HUDEP-2 (cell line): ENCODE results near the gene CEBPG.

Source experiments
- DNase-seq, 76 experiments: peaks; one replicate each; lab custom pipeline; 2025; ENCODE audit not compliant: unreplicated experiment in 76 of 76; lab: John Stamatoyannopoulos, UW

The CEBPG gene

DNA sequence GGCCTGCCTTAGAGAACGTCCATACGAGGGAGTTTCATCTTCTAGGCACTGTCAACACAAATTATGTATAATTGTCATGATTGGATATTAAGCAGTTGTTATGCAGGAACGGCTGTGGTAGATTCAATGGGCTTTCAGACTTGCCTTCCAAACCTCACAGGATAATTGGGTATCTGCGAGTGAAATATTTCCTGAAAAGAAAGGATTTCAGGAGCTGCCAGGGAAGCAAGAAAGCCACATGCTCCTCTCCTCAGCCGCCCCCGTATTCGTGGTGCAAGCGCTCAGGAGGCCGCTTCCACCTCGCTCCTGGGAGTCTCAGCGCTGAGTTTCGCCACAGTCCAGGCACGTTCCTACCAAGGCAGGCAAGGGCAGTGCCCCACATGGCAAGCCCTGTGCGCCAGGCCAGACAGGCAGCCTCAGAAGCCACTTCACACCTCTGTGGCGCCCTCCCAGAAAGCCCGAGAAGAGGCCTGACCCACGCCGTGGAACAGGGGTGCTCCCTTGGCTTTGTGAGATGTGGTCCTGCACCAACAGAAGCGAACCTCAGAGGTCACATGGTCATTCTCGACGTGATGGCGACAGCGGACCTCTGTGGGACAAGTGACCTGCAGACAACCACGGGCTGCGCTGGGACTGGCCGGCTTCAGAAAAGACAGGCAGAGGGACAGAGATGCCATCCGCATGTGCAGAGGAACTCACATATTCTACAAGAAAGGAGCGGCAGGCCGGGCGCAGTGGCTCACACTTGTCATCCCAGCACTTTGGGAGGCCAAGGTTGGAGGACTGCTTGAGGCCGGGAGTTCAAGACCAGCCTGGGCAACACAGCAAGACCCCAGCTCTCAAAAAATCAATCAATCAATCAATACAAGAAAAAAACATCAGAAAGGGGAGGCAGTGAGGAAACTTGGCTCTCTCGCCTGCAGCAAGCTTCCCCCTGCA, 41.4 kb downstream of the CEBPG start:
- no peak for DNase-seq

DNA sequence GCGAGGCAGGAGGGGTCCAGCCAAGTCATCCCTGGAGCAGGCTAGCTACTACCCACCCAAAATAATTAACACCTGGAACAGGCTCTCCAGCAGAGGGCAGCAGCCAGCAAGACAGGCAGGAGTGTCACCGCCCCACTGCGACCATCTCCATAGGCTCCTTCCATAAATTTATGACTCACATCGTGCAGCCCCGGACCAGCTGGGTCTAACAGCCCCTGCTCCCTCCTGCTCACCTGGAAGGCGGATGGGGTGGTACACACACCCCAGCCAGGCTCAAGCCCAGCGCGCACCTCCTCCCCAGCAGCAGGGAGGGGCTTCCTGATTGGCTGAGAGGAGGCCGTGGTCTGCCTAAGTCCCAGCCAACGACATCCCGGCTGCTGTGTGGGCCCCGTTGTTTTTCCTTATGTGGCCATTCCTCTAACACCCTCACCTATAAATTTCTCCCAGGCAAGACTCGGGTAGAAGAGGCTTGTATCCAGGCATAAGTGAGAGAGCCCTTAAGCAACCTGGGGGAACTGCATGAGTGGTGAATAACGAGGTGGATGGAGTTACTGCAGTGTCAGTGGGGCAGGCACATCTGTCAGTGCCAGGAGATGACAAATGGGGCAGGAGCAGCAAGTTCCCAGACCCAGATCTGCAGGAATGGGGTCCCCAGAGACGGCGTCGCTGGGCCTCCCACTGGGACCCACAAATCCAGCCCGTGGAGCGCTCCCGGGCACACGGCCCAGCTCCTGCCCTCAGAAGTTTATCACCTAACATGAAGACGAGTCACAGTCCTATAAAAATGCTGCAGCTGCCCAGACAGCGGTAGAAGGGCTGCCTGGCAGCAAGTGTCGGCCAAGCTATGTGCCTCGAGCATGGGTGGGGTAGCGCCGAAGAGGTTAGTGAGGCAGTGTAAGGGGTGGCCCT, 43.1 kb downstream of the CEBPG start:
- DNase-seq = peak in 67 of 76 experiments; percentile 12 to 79 (median 56)

DNA sequence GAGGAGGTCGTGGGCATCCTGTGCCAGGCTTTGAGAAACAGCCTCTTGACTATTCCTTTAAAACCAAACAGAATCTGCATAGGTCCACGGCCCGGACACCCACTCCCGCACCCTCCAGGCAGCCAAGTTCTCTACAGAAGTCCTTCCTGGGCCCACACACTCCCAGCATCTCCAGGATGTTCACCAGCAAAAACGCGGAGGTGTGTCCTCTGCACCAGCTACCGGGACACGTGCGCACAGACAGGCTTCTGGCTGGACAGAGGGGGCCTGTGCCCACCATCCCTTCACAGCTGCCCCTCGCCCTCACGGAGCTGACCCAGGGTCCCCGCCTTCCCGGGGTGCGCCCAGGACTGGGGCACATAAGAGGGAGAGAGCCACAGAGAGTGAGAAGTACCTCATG, 44.2 kb downstream of the CEBPG start:
- no peak for DNase-seq

DNA sequence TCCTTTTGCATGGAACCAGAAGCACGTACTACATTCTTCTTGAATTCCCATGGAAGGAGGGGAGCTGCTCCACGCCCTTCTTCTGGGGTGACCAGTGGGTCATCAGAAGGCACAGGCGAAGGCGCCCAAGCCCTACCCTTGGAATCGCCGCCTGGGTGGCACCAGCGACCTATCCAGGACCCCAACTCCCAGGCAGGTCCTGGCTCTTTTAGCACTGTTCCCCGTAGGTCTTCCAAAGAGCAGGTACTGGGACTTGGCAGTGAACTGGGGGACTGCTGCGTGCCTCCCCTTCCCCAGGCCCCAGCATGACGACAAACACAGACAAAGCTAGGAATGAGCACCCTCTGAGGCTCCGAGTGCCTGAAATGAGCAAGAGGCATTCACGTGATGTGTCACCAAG, 45.0 kb downstream of the CEBPG start:
- DNase-seq = no peak

DNA sequence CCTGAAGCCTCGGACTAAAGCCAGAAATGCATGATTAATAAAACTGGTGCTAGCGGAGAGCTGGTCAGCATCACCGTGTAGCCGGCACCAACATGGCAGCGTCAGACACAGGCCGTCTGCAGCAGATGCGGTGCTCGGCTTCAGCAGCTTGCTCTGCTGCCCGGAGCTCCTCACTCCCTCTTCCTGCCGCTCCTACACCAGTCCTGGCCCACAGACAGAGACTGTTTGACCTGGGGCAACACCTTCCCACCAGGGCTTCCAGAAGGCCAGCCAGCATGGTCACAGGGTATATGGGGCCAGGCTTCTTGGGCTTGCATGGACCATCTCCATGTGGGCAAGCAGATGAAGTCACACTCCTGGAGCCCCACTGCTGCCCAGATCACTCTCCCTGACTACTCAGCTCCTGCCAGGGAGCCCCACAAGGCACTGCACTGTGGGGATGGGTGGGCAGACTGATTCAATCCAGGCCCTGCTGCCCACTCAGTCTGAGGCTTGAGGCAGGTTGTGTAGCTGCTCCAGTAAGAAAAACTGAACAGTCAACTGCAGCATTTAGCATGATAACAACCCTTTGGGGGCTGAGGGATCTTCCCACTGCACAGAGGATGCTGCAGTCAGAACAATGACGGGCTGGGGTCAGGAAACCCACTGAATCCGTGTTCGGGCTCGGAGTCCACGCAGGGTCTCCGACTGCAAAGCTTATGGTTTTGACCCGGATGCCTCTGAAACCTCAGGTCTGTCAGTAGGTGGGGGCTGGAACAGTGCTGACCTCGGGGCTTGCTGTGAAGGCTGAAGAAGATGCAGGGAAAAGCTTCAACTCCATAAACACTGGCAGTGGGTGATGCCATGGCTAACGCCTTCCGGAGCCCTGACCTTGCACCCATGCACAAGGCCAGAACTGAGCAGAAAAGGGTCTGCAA, 45.6 kb downstream of the CEBPG start:
- no peak for DNase-seq

DNA sequence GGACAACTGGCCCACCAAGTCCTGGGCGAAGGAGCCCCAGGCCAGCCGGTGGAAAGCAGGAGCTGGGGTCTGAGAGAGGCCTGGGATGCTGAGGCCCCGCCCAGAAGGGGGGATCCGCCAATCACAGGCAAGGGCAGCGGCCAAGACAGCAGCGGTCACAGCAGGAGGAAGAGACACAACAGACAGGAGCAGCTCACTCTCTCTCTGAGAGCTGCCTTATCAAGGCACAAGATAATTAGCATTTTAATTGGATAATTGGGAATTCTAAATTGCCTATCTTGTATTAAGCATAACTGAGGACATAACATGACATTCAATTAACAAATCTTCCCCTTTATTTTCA, 46.2 kb downstream of the CEBPG start:
- no peak for DNase-seq

DNA sequence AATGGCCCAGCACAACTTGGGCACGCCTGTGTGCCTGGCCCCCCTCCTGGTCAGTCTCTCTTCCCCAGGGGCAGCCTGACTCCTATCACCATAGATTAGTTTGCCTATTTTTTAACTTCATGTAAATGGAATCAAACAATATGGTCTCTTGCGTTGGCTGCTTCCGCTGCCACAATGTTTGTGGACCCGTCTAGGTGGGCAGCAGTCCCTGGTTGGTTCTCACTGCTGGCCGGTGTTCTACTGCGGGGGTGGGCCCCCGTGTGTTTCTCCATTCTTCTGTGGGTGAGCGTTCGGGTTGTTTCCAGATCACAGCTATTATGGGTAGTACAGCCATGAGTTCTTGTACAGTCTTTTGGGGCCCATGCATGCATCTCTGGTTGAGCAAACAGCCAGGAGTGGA, 47.3 kb downstream of the CEBPG start:
- DNase-seq = no peak

DNA sequence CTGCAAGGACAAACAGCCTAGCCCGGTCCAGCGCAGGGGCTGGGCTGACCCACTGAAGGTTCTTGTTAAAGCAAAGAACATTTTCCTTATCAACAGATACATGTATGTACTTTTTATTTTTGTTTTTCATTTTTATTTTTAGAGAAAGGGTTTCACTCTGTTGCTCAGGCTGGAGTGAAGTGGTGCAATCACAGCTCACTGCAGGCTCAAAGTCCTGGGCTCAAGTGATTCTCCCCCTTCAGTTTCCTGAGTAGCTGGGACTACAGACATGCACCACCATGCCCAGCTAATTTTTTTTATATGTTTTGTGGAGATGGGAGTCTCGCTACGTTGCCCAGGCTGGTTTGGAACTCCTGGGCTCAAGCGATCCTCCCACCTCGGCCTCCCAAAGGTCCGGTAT, 47.9 kb downstream of the CEBPG start:
- no peak for DNase-seq

DNA sequence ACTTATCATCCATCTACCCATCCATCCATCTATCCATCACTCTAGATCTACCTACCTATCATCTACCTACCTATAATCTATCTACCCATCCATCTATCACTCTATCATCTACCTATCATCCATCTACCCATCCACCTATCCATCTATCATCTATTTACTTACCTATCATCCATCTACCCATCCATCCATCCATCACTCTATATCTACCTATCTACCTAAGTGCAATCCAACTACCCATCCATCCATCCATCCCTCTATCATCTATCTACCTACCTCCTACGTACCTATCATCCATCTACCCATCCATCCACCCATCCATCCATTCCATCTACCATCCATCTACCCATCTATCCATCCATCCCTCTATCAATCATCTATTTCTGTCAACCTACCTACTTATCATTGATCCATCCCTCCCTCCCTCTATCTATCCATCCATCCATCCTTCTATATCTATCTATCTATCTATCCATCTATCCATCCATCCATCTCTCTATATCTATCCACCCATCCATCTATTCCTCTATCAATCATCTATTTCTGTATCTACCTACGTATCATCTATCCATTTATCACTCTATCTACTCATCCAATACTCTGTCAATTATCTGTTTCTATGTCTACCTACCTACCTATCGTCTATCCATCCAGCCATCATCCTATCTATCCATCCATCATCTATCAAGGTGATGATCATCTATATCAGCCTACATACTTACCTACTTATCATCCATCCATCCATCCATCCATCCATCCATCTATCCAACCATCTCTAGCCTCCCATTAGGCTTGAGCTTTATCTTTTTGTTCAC, 49.1 kb downstream of the CEBPG start:
- no peak for DNase-seq

DNA sequence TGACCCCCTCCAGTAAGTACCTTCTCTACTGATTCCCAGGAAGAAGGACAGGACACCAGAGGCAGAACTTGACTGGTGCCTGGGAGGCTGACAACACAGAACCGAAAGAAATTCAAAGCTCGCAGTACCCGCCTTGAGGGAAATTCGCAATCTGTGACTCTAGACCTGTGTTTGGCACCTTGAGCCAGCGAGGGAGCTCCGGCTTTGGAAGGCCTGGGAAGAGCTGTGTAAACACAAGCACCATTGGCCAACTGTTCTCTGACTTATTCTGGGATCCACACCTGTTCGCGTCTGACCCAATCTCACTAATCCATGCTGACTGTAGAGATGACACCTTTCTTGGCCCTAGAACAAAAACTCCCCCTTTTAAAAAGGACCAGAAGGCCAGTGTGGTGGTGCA, 50.7 kb downstream of the CEBPG start:
- no peak for DNase-seq

DNA sequence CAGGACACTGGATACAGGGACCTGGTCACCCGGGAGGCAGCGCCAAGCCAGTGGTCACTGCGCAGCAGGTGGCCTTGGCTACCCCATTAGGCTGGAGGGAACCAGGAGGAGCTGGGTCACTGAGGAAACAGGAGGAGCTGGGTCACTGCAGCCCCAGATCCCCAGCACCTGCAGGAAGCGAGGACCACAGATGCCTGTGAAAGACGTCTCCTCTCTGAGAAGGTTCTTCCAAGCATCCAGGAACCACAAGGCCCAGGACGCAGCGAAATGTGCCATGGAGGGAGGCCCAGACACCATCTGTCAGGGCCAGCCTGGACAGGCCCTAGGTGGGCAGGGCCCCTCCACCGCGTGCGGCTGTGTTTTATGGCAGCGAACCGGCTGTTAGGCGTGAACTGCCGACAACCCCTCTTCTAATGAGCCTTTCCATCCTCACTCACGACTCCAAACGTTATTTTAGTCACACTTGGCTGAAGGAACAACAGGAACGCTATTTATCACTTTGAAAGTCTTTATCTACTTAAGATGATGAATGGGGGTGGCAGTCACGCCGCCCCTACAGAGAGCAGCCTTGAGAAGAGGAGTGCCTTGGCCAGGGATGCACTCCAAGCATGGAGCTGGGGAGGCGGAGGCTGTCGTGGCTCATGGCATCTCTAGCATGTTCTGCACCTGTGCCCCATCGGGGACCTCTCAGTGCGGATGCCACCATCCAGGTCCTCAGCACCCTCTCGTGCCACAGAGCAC, 53.3 kb downstream of the CEBPG start:
- no peak for DNase-seq

DNA sequence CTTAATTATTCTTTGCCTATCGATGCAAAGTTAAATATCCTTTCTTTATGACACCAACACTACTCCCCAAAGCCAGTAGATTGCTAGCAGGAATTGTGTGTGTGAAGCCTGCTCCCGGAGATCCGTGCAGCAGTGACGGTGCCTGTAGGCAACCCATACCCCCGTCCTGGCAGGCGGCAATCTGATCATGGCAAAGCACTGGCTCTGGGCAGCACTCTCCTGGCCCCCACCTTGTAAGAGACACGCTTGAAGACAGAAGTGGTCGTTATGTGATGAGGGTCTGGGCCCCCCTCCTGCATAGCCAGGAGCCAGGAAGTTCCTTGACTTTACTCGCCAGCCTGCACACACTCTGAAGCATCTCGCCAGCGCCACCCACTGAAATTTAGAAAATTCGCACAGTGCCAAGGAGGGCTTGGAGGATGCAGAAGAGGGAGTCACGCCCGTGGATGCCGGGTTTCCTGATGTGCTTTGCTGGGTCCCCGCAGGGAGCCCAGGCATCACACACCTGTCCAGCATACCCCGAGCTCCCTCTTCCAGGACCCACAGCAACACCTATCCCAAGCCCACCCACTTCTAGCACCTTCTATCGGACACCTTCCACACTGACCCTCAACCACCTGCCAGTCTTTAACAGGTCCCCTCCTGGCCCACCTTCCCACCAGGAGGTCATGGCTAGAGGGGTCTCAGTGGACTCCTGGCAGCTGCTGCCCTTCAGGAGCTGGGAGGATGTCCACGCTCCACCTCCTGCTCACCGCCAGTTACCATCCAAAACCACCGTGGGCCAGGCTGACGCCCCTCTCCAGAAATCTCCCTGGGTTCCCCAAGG, 54.5 kb downstream of the CEBPG start:
- no peak for DNase-seq

DNA sequence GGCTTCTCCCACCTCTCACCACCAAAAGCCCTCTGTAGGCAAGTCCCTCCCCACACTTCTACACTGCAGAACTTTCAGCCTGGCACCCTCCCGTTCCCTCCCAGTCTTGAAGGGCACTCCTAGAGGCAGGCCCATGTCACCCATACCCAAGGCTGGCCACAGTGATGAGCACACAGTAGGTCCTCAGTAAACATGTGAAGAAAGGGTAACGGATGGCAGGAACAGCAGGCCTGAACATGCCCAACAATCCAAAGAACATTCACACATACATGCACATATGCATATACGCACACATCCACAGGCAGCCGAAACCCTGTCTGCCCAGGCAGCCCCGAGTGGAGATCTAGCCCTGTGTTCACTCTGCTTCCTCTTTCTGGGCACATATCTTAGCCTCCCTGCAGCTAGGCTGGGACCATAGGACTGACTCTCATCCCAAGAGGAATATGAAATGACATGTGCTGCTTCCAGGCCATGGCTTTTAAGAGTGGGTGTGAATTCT, 55.2 kb downstream of the CEBPG start:
- DNase-seq = no peak

DNA sequence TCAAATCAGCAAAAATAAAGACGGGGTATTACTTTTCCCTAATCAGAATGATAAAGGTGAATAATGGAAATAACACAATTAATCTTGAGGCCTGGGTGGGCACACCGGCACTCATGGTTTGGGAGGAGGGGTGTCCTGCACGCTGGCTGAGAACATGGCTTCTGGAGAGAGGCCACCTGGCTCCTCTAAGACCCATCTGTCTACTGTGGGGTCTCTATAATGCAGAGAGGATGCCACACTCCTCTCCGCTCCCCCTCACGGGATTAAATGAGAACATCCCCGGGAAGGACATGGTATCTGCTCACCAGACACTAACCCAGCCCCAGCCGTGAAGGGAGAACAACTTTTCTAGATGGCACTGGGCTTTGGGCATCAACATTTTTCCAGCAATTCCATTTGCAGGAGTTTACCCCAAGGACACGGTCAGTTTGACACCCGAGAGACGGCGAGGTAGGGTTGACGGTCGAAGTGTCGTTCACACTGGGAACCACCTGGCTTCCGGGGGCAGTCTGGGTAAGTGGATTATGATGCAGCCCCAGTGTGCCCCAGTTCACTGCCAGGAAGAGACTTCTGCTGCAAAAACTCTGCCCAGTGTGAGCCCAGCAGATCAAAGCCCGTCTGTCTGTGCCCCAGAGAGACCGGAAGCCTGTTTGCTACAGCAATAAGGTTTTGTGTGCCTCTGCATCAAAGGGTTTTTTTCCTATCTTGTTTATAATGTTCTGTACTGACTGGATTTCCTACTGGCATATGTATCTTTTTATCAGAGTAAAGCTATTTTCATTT, 56.6 kb downstream of the CEBPG start:
- no peak for DNase-seq

DNA sequence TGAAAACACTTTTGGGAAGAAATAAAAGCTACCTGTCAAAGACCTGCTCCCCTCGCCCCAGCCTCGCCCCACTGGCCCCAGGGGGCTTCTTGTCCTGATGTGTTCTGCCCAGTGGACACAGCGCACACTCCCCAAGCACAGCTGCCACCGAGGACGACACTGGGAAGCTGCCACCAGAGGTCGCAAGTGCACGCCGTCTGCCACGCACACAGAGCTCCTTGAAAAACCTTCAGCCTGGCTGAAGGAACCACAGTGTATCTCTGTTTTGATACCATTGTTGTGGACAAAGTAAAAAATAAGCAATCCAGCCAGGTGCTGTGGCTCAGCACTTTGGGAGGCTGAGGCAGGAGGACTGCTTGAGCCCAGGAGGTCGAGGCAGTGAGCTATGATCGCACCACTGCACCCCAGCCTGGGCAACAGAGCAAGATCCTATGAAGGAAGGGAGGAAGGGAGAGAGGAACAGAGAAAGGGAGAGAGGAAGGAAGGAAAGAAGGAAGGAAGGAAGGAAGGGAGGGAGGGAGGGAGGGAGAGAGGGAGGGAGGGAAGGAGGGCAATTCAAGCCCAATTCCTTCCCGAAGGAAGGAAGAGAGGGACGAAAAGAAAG, 57.3 kb downstream of the CEBPG start:
- DNase-seq = peak in 61 of 76 experiments; percentile 9 to 84 (median 48)

DNA sequence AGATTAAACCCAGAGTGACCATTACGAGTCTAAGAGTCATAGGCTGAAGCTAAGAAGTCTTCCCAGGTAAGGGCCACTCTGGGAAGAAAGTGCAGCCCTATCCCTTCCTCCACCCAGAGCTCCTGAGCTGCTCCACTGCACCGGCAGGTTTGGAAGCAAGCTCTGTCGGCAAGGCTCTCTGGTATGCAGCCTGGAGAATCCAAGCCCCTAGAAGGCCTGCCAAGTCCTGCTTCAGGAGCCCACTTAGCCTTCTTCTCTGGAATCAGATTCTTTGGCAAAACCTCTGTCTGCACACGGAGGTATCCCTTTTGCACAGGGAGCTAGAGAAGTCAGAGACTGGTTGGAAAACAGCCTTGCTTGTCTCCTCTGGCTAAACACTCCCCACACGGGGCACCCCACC, 58.5 kb downstream of the CEBPG start:
- DNase-seq = no peak
